Esophagus muscularis mucosa (tissue), 4 donors: ENCODE data around the gene SDR39U1.

Source experiments
- EP300 ChIP-seq: sonication (generic); formaldehyde crosslinking; IDR thresholded peaks from one replicate; pipeline ENCODE4 v1.6.1; 2017; ENCODE audit warnings: antibody characterized with exemption
- POLR2A ChIP-seq: fragments of 450-650 bp; IDR thresholded peaks from one replicate; pipeline ENCODE4 v1.6.1; 2017; ENCODE audit warnings: antibody characterized with exemption, moderate library complexity, mild to moderate bottlenecking, low read depth
- TF ChIP-seq, protein P1 (sequence below), 3 experiments: fragments of 200-600 bp in 2 of 3; fragments of 450-650 bp in 1 of 3; sonication (generic) in 2 of 3; IDR thresholded peaks; one replicate each; pipeline ENCODE4 v1.5.1; 2017 to 2019; ENCODE audit warnings: antibody characterized with exemption in 3 of 3, mild to moderate bottlenecking in 2 of 3, moderate library complexity in 1 of 3

DNA sequence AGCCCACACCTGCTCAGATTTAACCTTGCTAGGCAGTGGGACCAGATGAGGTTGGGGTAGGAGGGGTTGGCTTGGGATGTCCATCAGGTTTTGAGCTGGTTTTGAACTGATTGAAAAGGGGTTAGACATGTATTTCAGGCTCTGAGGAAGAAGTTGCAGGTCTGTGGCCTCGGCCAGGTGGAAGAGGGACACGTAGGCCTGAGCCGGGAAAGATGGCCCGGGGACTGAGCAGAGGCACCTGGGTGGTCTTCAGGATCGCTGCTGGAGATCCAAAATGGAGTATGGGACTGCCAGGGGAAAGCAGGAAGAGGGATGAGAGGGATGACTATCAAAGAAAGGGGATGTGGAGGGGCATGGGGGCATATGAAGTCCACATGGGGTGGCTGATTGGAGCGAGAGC is 36.2 kb downstream of the SDR39U1 start:
- no peak for TF ChIP-seq EP300
- no peak for TF ChIP-seq POLR2A
- TF ChIP-seq, protein P1, sequence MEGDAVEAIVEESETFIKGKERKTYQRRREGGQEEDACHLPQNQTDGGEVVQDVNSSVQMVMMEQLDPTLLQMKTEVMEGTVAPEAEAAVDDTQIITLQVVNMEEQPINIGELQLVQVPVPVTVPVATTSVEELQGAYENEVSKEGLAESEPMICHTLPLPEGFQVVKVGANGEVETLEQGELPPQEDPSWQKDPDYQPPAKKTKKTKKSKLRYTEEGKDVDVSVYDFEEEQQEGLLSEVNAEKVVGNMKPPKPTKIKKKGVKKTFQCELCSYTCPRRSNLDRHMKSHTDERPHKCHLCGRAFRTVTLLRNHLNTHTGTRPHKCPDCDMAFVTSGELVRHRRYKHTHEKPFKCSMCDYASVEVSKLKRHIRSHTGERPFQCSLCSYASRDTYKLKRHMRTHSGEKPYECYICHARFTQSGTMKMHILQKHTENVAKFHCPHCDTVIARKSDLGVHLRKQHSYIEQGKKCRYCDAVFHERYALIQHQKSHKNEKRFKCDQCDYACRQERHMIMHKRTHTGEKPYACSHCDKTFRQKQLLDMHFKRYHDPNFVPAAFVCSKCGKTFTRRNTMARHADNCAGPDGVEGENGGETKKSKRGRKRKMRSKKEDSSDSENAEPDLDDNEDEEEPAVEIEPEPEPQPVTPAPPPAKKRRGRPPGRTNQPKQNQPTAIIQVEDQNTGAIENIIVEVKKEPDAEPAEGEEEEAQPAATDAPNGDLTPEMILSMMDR (IDR thresholded peaks at IDR 0.05), result no peak
